EL (cell line): ENCODE measurements around the gene MYL2.
"Not testable (repeated sequence)": the region's sequence is repeated elsewhere in the genome, so short reads cannot be mapped to it uniquely, and the experiment has no call there.

Source experiments
- DNase-seq: peaks from one replicate; pipeline ENCODE4 v3.0.0-alpha.2; 2016

MYL2 gene

GRCh38 chr12:110920324-110920910 is at the start of gene MYL2:
TSS of gene MYL2 (minus strand) at chr12:110920579. CDS start at chr12:110920529, 50 bp downstream.
- no peak for DNase-seq

- no peak for DNase-seq
Measured at GRCh38 chr12:110966081-110966760, 45.8 kb upstream of the MYL2 start.

- no peak for DNase-seq
Measured at GRCh38 chr12:110965574-110965973, 45.2 kb upstream of the MYL2 start.

- no peak for DNase-seq
Measured at GRCh38 chr12:110960795-110961194, 40.4 kb upstream of the MYL2 start.

GRCh38 chr12:110957652-110958051 is 37.3 kb upstream of the MYL2 start:
- DNase-seq, result no peak

- DNase-seq, result no peak
Measured at GRCh38 chr12:110957159-110957558, 36.8 kb upstream of the MYL2 start.

GRCh38 chr12:110950867-110951266 is 30.5 kb upstream of the MYL2 start:
- DNase-seq, result not testable (repeated sequence)

GRCh38 chr12:110950466-110950865 is 30.1 kb upstream of the MYL2 start:
- not testable (repeated sequence) for DNase-seq

- no peak for DNase-seq
Measured at GRCh38 chr12:110948041-110948440, 27.7 kb upstream of the MYL2 start.

- DNase-seq, result no peak
Measured at GRCh38 chr12:110943373-110943772, 23.0 kb upstream of the MYL2 start.

- no peak for DNase-seq
Measured at GRCh38 chr12:110941391-110941790, 21.0 kb upstream of the MYL2 start.

- DNase-seq, result no peak
Measured at GRCh38 chr12:110940933-110941332, 20.6 kb upstream of the MYL2 start.

- no peak for DNase-seq
Measured at GRCh38 chr12:110940296-110940695, 19.9 kb upstream of the MYL2 start.

GRCh38 chr12:110937104-110937641 is 16.8 kb upstream of the MYL2 start:
- peak; percentile 42 for DNase-seq

GRCh38 chr12:110936367-110937103 is 16.2 kb upstream of the MYL2 start:
- no peak for DNase-seq

GRCh38 chr12:110935588-110935987 is 15.2 kb upstream of the MYL2 start:
- DNase-seq, result no peak

- no peak for DNase-seq
Measured at GRCh38 chr12:110934093-110934852, 13.9 kb upstream of the MYL2 start.

- DNase-seq, result no peak
Measured at GRCh38 chr12:110933326-110933974, 13.1 kb upstream of the MYL2 start.

- DNase-seq, result no peak
Measured at GRCh38 chr12:110932046-110932445, 11.7 kb upstream of the MYL2 start.

- no peak for DNase-seq
Measured at GRCh38 chr12:110931315-110931728, 10.9 kb upstream of the MYL2 start.

GRCh38 chr12:110930348-110931314 is 10.3 kb upstream of the MYL2 start:
- no peak for DNase-seq
